KOPT-K1 (cell line): ENCODE measurements around the gene SLIT1.

Experiments
- H3K27ac ChIP-seq: fragments of 200-600 bp; sonication (generic); 2 replicates; pipeline ENCODE4 v1.5.1; 2016; ENCODE audit warnings: antibody characterized with exemption, mild to moderate bottlenecking, low read depth, low read length; ENCODE audit not compliant: poor library complexity, severe bottlenecking
- H3K36me3 ChIP-seq: fragments of 200-600 bp; sonication (generic); 2 replicates; pipeline ENCODE4 v1.5.1; 2017; ENCODE audit warnings: antibody characterized with exemption, mild to moderate bottlenecking, low read length, moderate library complexity; ENCODE audit not compliant: insufficient read depth
- H3K9me3 ChIP-seq: fragments of 200-600 bp; sonication (generic); 2 replicates; pipeline ENCODE4 v1.5.1; 2017; ENCODE audit warnings: antibody characterized with exemption, low read length, mild to moderate bottlenecking; ENCODE audit not compliant: insufficient read depth, poor library complexity, severe bottlenecking

SLIT1 gene

DNA sequence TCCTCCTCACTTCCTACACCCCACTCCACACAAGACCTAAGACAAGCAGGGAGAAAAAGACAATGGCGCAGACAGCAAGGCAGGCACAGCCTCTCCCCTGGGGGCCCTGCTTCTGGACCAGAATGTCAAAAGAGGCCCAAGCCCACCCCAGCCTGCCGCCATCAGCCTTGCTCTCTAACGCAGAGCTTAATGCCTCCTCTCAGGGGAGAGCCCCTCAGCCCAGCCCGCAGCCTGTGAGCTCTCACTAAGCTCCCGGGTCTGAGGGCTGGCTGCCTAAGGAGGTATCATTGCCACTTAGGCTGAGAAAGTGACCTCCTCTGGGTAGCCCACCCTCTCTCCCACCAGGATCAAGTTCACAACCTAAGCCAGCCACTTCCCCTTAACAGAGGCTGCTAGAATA is 16.7 kb downstream of the SLIT1 start:
- Histone ChIP-seq H3K9me3 (no peaks in the 10 kb centered on the region), H3K27ac (peak overlapping the region; percentile 60), H3K36me3 (peaks cover 44% of the 10 kb centered on the region)

DNA sequence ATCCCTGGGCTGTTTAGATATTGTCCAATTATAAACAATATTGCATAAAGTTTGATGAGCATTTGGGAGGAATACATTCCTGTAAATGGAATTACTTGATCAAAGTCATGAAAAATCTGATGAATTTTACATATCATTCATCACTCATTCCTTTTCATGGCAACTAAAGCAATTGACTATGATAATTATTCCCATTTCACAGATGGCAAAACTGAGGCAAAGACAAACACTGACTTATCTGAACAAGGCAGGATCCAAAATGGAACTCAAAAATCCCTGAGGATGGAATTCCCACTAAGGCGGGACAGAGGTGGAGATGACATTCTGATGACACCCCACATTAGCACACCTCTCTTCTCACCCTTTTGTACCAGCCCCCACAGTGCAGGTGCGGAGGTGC is 17.1 kb downstream of the SLIT1 start:
- Histone ChIP-seq H3K9me3 (no peaks in the 10 kb centered on the region), H3K27ac (peak overlapping the region; percentile 60), H3K36me3 (peaks cover 42% of the 10 kb centered on the region)

DNA sequence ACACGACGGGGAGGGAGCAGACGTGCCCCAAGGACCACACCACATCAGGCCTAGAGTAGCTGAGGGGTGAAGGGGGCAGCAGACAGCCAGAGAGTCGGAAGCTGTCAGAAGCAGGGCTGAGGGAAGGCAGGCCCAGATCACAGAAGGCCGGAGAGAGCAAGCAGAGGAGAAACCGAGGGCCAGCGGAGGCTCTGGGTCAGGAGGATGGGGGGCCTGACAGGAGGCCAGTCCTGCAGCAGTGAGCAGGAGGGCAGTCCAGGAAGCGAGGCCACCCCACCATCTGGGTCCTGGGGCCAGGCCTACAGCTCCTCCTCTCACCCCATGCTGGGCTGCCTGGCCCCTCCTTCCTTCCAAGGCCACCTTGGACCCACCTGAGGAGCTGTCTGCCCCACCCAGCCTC is 20.3 kb downstream of the SLIT1 start:
- no peaks in the 10 kb centered on the region for H3K9me3 ChIP-seq
- peak overlapping the region; percentile 99 for H3K27ac ChIP-seq
- peaks cover 44% of the 10 kb centered on the region for H3K36me3 ChIP-seq

DNA sequence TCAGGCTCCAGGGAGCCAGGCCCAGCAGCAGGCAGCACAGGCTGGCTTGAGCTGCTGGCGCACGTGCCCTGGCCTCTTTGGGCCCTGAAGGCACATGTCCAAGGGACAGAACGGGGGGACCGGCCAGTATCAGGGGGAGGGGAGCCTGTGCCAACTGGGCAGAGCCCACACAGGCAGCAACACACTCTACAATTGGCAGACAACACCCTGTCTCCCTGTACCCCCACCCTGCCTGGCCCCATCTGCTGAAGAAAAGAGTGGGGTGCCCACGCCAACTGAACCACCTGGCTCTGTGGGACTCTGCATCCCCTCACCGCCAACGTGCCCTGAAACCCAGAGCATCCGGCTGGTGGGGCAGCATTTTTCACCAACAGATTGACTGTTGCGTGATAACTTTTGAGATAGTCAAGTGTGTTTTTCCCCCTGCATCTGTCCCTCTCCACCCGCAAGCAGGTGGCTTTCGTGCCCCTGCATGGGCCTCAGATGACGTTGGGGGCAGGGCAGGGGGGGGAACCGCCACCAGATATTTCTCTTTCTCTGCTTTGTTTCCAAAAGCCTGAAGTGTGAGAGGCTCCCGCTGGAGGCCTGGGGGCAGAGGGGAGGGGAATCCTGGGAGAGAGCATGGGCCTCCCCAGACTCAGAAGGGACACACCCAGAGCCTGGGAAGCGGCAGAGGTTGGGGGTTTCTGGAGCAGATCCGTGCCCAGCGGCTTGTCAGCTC is 21.8 kb downstream of the SLIT1 start:
- H3K9me3 ChIP-seq = no peaks in the 10 kb centered on the region
- peaks cover 34% of the 10 kb centered on the region for H3K36me3 ChIP-seq
- H3K27ac ChIP-seq = peak overlapping the region; percentile 99

DNA sequence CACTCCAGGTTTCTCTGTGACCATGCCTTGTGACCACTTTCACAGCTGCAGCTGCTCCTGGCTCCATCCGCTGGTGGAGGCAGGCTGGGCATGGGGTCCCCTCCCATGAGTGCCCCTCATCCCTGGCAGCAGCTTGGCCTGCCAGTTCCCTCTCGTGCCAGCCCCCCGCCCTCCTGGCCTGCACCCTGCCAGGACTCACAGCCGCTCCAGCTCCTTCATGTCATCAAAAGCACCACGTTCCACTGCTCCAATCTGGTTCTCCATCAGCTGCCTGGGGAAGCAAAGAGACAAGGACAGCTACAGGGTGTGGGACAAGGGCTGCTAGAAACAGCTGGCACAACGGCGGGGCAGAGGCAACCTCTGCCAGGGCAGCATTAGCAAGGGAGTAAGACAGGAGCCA is 22.6 kb downstream of the SLIT1 start:
- Histone ChIP-seq H3K9me3 (no peaks in the 10 kb centered on the region), H3K27ac (peak overlapping the region; percentile 99), H3K36me3 (peaks cover 38% of the 10 kb centered on the region)

DNA sequence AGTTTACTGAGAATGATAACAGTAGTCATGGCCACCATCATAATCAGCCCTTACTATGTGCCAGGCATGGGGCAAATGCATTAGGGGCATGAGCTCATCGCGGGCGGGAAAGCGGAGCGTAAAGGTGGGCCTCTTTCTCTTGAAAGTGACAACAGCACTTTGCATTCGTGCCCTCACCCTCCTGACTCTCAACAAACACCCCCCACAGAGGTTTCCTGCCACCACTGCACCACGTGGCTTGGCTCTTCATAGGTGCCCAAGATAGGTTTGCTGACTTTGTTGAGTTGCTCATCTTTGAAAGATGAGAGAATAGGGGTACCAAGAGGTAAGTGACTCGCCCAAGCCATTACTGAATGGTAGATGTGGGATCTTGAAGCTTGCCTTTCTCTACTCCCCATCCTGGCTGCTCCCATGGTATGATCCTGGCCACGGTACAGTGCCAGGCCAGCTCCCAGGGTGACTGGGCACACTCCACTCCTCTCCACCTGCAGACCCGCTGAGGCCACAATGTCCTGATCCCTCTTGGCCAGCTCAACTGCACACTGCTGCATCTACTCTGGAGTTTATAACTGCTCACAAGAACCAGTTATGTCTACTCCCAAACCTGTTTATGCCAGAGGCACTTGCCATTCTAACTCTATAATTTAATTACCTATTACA is 26.0 kb downstream of the SLIT1 start:
- Histone ChIP-seq H3K36me3 (peaks cover 60% of the 10 kb centered on the region), H3K9me3 (no peaks in the 10 kb centered on the region), H3K27ac (peak overlapping the region; percentile 74)

DNA sequence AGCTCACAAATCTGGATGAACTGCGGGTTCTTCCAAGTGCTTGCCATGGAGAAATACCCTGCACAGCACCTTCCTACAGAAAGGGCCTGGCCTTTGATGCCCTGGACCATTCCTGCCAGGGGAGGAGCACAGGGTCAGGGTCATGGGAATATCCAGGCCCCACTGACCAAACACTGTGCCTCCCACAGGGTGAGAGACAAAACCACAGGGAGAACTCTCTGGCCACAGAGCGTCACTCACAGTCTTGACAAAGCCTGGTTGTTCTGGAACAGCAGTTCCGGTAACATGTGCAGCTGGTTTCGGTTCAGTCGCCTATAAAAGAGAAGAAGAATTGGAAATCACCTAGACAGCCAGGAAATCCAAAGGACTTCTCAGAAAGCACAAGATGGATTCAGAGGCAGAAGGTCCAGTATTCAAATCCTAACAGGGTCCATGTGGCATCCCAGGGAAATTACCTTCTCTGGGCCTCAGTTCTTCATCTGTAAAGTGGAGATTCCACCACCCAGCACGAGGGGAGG is 28.1 kb downstream of the SLIT1 start:
- Histone ChIP-seq H3K9me3 (no peaks in the 10 kb centered on the region), H3K27ac (peak overlapping the region; percentile 4), H3K36me3 (peaks cover 74% of the 10 kb centered on the region)

DNA sequence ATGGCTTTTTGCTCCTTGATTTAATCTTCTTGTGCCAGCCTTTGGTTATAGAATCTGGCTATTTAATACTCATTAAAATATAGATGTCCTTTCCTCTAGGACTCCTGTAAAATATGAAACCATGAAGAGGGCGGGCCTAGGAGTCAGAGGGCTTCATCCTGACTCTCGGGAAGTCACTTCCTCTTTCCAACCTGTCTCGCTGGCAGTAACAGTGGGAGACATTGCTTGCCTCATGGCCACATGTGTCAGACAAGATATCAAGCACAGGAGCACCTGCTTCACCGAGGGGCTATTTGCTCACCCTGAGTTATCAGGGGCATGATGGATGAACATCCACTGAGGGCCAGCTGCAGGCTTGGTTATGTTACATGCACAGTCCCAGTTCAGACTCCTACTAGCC is 31.0 kb downstream of the SLIT1 start:
- no peaks in the 10 kb centered on the region for H3K9me3 ChIP-seq
- H3K27ac ChIP-seq = no peak overlapping the region
- peaks cover 92% of the 10 kb centered on the region for H3K36me3 ChIP-seq

DNA sequence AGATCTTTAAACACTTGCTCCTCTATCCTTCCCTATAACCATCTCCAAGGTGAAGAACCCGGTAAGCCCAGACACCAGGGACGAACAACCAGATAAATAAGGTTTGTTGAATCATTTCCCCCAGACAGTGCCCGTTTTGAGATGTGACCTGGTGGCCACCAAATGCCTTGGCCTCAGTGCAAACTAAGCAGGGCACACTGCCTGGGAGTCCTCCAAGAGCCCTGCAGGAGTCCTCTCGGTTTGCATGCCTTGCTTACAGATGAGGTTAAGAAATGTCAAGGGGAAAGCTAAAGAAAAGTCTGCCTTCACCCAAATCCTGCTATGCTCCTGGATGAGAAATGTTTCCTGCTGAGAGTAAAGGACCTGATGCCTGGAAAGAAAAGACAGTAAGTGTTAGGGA is 31.6 kb downstream of the SLIT1 start:
- Histone ChIP-seq H3K9me3 (no peaks in the 10 kb centered on the region), H3K27ac (no peak overlapping the region), H3K36me3 (peaks cover 96% of the 10 kb centered on the region)

DNA sequence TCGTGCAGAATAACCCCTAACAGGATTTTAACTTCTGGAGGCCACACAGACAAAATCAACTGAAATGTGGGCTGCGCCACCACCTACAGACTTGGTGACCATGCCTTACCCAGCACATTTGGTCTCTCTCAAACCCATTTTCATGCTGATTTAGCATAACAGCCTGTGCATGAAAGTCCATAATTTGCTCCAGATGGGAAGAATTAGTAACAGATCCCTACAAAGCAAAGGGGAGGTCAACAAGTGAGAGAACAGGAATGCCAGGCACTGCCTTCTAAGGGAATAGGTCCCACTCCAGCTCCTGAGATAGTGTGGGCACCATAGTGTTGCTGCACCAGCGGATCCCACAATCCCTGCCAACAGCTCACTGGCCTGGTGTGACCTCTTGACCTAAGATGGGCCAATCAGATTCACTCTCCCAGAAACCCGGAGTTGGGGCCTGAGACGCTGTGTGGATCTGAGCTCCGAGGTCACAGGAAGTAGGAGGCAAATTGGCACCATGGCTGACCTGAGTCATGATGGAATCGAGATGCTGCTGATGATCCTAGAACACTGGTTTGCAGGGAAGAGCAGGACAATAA is 32.4 kb downstream of the SLIT1 start:
- Histone ChIP-seq H3K36me3 (peaks cover 95% of the 10 kb centered on the region), H3K27ac (no peak overlapping the region), H3K9me3 (no peaks in the 10 kb centered on the region)

DNA sequence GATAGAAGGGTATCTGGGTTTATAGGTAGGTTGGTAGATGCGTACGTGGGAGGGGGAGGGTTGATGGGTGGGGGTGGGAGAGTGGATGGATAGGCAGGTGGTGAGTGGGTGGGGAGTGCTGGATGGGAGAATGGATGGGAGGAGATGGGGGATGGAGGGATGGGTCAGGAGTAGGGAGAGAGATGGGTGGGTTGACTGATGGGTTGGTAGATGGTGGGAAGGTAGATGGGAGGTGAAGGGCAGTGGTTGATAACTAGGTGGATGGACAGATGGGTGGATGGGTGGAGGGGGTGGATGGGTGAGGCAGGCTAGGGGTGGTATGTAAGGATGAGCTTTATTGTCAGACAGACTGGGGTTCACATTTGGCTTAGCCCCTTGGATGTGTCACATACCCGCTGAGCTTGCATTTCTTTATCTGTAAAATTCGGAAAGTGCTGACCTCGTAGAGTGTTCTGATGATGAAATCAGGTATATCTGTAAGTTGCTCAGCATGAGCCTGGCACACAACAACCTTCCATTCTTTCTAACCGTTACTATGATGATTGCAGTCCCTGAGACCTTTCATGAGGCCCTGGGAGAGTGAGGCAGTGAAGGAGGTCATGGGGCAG is 34.3 kb downstream of the SLIT1 start:
- Histone ChIP-seq H3K27ac (no peak overlapping the region), H3K9me3 (no peaks in the 10 kb centered on the region), H3K36me3 (peaks cover 85% of the 10 kb centered on the region)

DNA sequence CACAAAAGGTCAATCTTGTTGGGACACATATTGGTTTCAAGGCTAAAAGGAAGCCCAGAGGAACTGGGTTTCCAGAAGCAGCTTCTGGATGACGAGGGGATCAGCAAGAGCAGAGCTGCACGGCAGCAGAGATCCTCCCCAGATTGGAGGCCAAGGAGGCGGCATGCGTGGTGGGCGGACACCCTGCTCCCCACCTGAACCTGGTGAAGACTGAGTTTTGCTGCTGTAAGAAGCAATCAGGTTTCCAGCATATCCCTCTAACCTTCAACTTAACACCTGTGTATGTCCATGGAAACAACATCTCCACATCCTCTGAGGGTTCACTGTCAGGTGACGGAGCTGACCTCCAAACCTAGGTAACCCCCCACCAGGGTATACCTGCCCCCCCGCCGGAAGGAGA is 35.1 kb downstream of the SLIT1 start:
- no peak overlapping the region for H3K27ac ChIP-seq
- no peaks in the 10 kb centered on the region for H3K9me3 ChIP-seq
- H3K36me3 ChIP-seq = peaks cover 85% of the 10 kb centered on the region

DNA sequence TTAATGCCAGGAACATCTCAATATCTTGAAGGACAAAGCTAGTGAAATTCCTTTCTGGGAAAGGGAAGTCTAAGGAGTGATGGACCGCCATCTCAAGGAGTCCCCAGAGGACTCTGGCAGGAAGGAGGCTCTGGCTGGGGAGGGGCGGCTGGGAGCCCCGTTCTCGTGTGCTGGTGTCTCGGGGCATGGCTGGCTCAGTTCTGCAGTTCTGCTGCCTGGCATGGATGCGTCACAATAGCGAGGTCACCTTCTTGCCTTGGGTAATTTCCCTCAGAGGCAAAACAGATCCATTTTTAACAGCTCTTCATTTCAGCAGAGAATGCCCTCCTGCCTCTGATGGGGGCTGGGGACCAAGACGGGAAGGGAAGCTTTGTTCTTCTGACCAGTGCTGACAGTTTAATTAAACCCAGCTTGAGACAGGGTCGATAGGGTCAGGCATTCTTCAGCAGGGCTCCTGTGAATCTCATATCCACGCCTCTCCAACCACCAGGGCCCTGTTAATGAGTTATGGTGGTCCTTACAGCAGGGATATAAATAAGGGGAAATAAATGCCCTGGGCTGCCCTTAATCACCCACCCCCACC is 35.7 kb downstream of the SLIT1 start:
- Histone ChIP-seq H3K9me3 (no peaks in the 10 kb centered on the region), H3K27ac (no peak overlapping the region), H3K36me3 (peaks cover 85% of the 10 kb centered on the region)

DNA sequence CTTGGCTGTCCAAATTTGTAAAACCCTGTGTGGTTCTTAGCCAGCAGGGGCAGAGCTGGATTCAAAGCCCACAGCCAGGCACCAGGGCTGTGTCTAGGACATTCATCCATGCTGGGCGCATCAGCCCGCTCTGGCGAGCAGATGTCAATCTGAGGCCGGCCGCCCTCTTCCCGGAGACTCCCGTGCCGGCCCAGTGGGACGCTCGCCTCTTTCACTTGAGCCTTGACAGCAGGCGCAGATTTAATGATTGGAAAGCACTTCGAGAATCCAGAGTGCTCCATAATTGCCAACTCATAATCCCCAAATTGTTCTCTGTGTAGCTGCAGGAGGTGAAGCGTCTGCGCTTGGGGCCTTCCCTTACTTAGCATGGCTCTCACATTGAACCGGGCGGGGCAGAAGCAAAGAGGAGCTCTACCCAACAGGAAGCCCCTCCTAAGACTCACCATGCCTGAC is 36.7 kb downstream of the SLIT1 start:
- Histone ChIP-seq H3K36me3 (peaks cover 84% of the 10 kb centered on the region), H3K27ac (no peak overlapping the region)

DNA sequence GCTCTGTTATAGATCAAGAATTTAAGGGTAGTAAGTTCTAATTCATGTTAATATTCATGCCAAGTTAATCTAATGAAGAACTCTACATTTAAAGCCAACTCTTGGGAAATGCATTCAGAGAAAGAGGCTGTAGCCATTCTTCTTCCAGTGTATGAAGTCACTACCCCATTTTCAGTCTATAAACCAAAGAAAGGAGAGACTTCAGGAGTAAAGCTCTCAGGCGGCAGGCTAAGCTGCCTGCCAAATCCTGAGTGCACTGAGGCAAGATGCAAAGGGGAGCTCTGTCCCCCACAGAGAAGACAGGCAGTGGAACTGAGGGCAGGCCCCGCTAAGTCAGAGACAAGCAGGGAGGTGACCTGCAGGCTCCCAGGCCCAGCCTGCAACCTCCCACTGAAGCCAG is 41.5 kb downstream of the SLIT1 start:
- Histone ChIP-seq H3K36me3 (peaks cover 83% of the 10 kb centered on the region), H3K9me3 (no peaks in the 10 kb centered on the region), H3K27ac (no peak overlapping the region)

More for the DNA sequence above, 36.7 kb downstream of the SLIT1 start:
- no peaks in the 10 kb centered on the region for H3K9me3 ChIP-seq
